Measurements from ENCODE around the gene UBTD2.

- no peak for TF ChIP-seq EP300 (IDR thresholded peaks at IDR 0.05)
- no peak for TF ChIP-seq CTCF (IDR thresholded peaks at IDR 0.05)
Observed at GRCh38 chr5:172211676-172212075, 71.9 kb downstream of the UBTD2 start.
